Upper lobe of left lung (tissue), 6 donors: ENCODE results near the gene NAA25. TPM values are rescaled to one million over a fixed set of nuclear protein-coding genes. Genes with fewer than 3 reads are reported as not detected.

Experiments
- ATAC-seq, 2 donors: fragments of 200-7000 bp; cut with Tn5 transposase; one replicate each; pipeline ENCODE4 v1.9.1; 2022; ENCODE audit warnings: mild to moderate bottlenecking in 2 of 2, moderate library complexity in 2 of 2; ENCODE audit not compliant: low FRiP score in 2 of 2
- DNase-seq, 2 donors: peaks; one replicate each; pipeline ENCODE4 v3.0.0-alpha.2; 2019 to 2020
- H3K27ac ChIP-seq, 4 donors: fragments of 200-600 bp; sonication (generic); one replicate each; pipeline ENCODE4 v1.5.1; 2016 to 2019
- H3K27me3 ChIP-seq, 4 donors: fragments of 200-600 bp; sonication (generic); one replicate each; pipeline ENCODE4 v1.5.1; 2017 to 2019
- H3K36me3 ChIP-seq, 4 donors: fragments of 200-600 bp; sonication (generic); one replicate each; pipeline ENCODE4 v1.5.1; 2016 to 2019
- H3K4me1 ChIP-seq, 4 donors: fragments of 200-600 bp; sonication (generic); one replicate each; pipeline ENCODE4 v1.5.1; 2018 to 2019
- H3K4me3 ChIP-seq, 4 donors: fragments of 200-600 bp; sonication (generic); one replicate each; pipeline ENCODE4 v1.5.1; 2017 to 2019; ENCODE audit warnings: mild to moderate bottlenecking in 2 of 4, moderate library complexity in 1 of 4
- H3K9me3 ChIP-seq, 4 donors: fragments of 200-600 bp; sonication (generic); one replicate each; pipeline ENCODE4 v1.5.1; 2018 to 2019
- EP300 ChIP-seq, 4 donors: sonication (generic); formaldehyde crosslinking; IDR thresholded peaks; one replicate each; pipeline ENCODE4 v1.5.1; 2017; ENCODE audit warnings: antibody characterized with exemption in 4 of 4, control low read depth in 2 of 4
- POLR2A ChIP-seq, 4 donors: fragments of 450-650 bp; IDR thresholded peaks; one replicate each; pipeline ENCODE4 v1.5.1; 2016 to 2017; ENCODE audit warnings: antibody characterized with exemption in 4 of 4, mild to moderate bottlenecking in 2 of 4
- POLR2AphosphoS5 ChIP-seq, 2 donors: sonication (generic); formaldehyde crosslinking; IDR thresholded peaks; one replicate each; pipeline ENCODE4 v1.5.1; 2017; ENCODE audit warnings: antibody characterized with exemption in 2 of 2
- WGBS, 2 donors: methylation state at CpG; one replicate each; pipeline ENCODE4 v1.1.5; 2017 to 2018; 5-methylcytosine and 5-hydroxymethylcytosine counted together
- total RNA-seq, 6 donors: library from RNA; depleted of rRNA in 4 of 6; stranded (reverse); fragments of >200 nt in 4 of 6; gene quantifications; one replicate each; pipeline versions ENCODE4 v1.1.0 to v1.2.1, GENCODE V29; 2016 to 2021
- TF ChIP-seq, protein P1 (sequence below), 6 experiments: fragments of 450-650 bp in 4 of 6; fragments of 200-600 bp in 2 of 6; sonication (generic) in 2 of 6; IDR thresholded peaks; one replicate each; pipeline ENCODE4 v1.5.1; 2016 to 2019; ENCODE audit warnings: antibody characterized with exemption in 6 of 6
- donor health status: DM: no; HTN: no; CAD: no; lungs with moderate emphysema.
- donor health status: DM: no; HTN: yes; CAD: no; lungs with severe emphysema.

NAA25 gene
- total RNA-seq, 6 donors from 2014 or later: 15.0 to 30.3 (median 19.4) TPM

DNA sequence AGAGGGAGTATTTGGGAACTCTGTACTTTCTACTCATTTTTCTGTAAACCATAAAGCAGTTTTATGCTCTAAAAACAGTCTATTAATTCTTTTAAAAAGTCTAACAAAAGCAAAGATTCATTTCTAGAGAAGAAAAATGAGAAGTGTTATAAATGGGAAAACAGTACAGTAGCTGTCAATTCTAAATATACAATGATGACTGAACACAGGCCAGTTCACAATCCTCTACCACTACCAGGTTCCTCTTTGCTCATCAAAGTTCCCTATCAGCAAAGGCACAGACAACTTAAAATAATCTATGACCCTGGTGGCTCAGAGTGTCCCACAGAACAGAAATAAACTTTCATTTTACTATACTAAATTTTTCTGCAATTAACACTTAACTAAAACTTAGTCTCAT, 12.5 kb downstream of the NAA25 start:
- Histone ChIP-seq H3K27me3 (no peaks in the 10 kb centered on the region), H3K4me3 (no peak overlapping the region), H3K36me3 (peaks cover 4 to 46% (median 27%) of the 10 kb centered on the region in 4 donors), H3K4me1 (peaks cover 0 to 7% (median 1%) of the 10 kb centered on the region in 4 donors), H3K9me3 (no peaks in the 10 kb centered on the region), H3K27ac (no peak overlapping the region)
- TF ChIP-seq POLR2AphosphoS5 (IDR thresholded peaks at IDR 0.05) (no peak), POLR2A (IDR thresholded peaks at IDR 0.05) (no peak), EP300 (IDR thresholded peaks at IDR 0.05) (no peak)
- TF ChIP-seq, protein P1, sequence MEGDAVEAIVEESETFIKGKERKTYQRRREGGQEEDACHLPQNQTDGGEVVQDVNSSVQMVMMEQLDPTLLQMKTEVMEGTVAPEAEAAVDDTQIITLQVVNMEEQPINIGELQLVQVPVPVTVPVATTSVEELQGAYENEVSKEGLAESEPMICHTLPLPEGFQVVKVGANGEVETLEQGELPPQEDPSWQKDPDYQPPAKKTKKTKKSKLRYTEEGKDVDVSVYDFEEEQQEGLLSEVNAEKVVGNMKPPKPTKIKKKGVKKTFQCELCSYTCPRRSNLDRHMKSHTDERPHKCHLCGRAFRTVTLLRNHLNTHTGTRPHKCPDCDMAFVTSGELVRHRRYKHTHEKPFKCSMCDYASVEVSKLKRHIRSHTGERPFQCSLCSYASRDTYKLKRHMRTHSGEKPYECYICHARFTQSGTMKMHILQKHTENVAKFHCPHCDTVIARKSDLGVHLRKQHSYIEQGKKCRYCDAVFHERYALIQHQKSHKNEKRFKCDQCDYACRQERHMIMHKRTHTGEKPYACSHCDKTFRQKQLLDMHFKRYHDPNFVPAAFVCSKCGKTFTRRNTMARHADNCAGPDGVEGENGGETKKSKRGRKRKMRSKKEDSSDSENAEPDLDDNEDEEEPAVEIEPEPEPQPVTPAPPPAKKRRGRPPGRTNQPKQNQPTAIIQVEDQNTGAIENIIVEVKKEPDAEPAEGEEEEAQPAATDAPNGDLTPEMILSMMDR (IDR thresholded peaks at IDR 0.05): no peak
- DNase-seq (no peak), ATAC-seq (no peak)

DNA sequence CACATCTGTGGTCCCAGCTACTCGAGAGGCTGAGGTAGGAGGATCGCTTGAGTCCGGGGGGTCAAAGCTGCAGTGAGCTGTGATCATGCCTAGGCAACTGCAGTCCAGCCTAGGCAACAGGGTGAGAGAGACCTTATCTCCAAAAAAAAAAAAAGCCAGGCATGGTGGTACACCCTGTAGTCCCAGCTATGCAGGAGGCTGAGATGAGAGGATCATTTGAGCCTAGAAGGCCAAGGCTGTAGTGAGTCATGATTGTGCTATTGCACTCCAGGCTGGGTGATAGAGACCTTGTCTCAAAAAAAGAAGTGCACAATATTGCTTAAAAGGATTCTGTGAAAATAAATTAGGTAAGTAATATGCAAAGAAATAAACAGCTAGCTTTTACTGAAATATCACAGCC, 17.0 kb downstream of the NAA25 start:
- no peak for DNase-seq
- H3K27ac ChIP-seq: no peak overlapping the region
- 94% methylated on average over 3 of the region's 3 CpGs for WGBS, 2 donors
- no peaks in the 10 kb centered on the region for H3K27me3 ChIP-seq
- no peak for TF ChIP-seq EP300 (IDR thresholded peaks at IDR 0.05)
- no peak for TF ChIP-seq POLR2AphosphoS5 (IDR thresholded peaks at IDR 0.05)
- TF ChIP-seq, protein P1 (IDR thresholded peaks at IDR 0.05): no peak
- no peak for TF ChIP-seq POLR2A (IDR thresholded peaks at IDR 0.05)
- H3K9me3 ChIP-seq: no peaks in the 10 kb centered on the region
- H3K4me3 ChIP-seq: no peak overlapping the region
- no peak for ATAC-seq
- H3K36me3 ChIP-seq: peaks cover 10 to 48% (median 33%) of the 10 kb centered on the region in 4 donors
- peaks cover 0 to 5% (median 1%) of the 10 kb centered on the region in 4 donors for H3K4me1 ChIP-seq

DNA sequence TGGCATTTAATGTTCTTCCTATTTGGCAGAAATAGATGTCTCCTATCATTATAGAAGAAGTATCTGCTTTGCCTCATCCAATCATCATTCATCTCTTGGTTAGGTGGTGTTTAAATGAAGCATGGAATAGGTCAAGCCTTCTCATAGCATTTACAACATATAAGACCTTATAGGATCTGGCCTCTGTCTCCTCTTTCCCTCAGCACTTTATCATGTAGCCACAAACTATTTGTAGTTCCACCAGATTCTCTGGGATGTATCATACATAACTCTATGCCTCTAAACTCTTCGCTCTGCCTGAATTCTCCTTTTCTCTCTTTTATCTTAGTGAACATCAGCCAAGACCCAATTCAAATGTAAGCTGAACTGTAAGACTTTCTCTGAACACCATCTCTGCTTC, 20.7 kb downstream of the NAA25 start:
- Histone ChIP-seq H3K4me1 (no peaks in the 10 kb centered on the region), H3K4me3 (no peak overlapping the region), H3K27ac (no peak overlapping the region), H3K27me3 (no peaks in the 10 kb centered on the region), H3K9me3 (no peaks in the 10 kb centered on the region), H3K36me3 (peaks cover 10 to 73% (median 37%) of the 10 kb centered on the region in 4 donors)
- DNase-seq (no peak), ATAC-seq (no peak)
- TF ChIP-seq EP300 (IDR thresholded peaks at IDR 0.05) (no peak), POLR2AphosphoS5 (IDR thresholded peaks at IDR 0.05) (no peak), POLR2A (IDR thresholded peaks at IDR 0.05) (no peak)
- TF ChIP-seq, protein P1 (IDR thresholded peaks at IDR 0.05): no peak
- 92 to 100% methylated on average over 1 of the region's 1 CpG for WGBS, 2 donors

DNA sequence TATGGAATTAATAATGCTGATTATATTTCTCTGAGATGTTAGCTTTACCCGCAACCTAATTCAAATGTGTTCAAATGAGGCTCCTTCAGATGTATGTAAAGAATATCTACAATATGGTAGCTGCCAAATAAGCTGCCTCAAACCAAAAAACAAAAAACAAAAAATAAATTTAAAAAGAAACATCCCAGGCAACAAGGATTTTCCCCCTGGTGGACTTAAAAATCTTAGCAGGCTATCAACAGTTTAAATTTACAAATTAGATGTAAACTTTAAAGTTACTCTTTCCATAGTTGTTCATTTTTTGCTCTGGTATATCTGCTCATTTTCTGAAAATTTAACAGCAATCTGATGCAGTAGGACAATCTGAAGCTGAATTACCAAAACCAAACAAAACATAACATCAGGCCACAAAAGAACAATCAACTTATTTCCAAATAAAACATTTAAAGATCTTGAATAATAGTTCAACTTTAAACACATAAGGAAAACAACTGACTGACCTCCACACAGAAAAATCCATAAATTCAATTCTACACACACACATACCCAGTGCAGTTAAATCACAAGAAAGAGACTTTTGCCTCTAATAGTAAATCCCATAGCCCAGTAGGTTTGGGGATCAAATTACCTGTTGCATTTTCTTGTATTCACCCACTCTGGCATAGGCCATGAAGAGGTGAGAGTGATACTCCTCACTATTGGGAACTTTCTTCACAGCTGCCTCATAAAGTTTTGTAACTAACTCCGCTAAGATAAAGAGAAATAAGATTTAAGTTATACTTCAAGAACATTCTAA, 21.3 kb downstream of the NAA25 start:
- WGBS, 2 donors: 91 to 98% methylated on average over 2 of the region's 2 CpGs
- no peak for ATAC-seq
- no peaks in the 10 kb centered on the region for H3K27me3 ChIP-seq
- no peak for DNase-seq
- no peak overlapping the region for H3K4me3 ChIP-seq
- TF ChIP-seq POLR2AphosphoS5 (IDR thresholded peaks at IDR 0.05): no peak
- H3K9me3 ChIP-seq: no peaks in the 10 kb centered on the region
- no peaks in the 10 kb centered on the region for H3K4me1 ChIP-seq
- no peak overlapping the region for H3K27ac ChIP-seq
- peaks cover 10 to 76% (median 35%) of the 10 kb centered on the region in 4 donors for H3K36me3 ChIP-seq

DNA sequence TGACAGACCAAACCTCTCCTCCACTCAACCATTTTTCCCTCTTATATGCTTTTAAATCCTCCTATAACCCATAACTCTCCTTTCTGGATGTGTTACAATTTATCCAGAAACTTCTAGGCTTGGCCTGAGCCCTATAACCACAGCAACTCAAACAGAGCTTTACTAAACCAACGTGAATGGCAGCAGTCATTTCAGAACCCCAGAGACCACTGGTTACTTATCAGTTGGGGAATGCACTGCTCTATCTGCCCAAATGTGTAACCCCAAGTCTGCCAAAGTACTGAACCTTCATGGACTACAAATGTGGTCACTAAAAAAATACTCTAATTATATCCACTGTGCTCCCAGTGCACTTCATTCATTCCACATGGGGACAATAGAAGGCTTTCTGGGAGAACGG, 42.0 kb downstream of the NAA25 start:
- Histone ChIP-seq H3K36me3 (peaks cover 28 to 99% (median 78%) of the 10 kb centered on the region in 4 donors), H3K27ac (no peak overlapping the region), H3K9me3 (no peaks in the 10 kb centered on the region), H3K4me1 (no peaks in the 10 kb centered on the region), H3K4me3 (no peak overlapping the region), H3K27me3 (no peaks in the 10 kb centered on the region)
- 89% methylated on average over 2 of the region's 2 CpGs for WGBS, 2 donors
- DNase-seq: no peak
- TF ChIP-seq POLR2A (IDR thresholded peaks at IDR 0.05) (no peak), POLR2AphosphoS5 (IDR thresholded peaks at IDR 0.05) (no peak), EP300 (IDR thresholded peaks at IDR 0.05) (no peak)
- TF ChIP-seq, protein P1 (IDR thresholded peaks at IDR 0.05): no peak
- ATAC-seq: no peak
